GM15510 (cell line): ENCODE results near the gene DNAH11.

ENCODE experiments used
- POLR2A ChIP-seq: IDR thresholded peaks from 3 replicates; pipeline ENCODE4 v1.6.1; 2011; ENCODE audit warnings: borderline replicate concordance; ENCODE audit not compliant: insufficient read length; ENCODE audit errors: extremely low read depth

The DNAH11 gene

GRCh38 chr7:21656081-21656480 lies 113.2 kb downstream of the DNAH11 start:
- no peak for TF ChIP-seq POLR2A

GRCh38 chr7:21656796-21657195 lies 114.0 kb downstream of the DNAH11 start:
- no peak for TF ChIP-seq POLR2A

- no peak for TF ChIP-seq POLR2A
Measured at GRCh38 chr7:21670496-21670895, 127.7 kb downstream of the DNAH11 start.

GRCh38 chr7:21671859-21672258 lies 129.0 kb downstream of the DNAH11 start:
- no peak for TF ChIP-seq POLR2A

- TF ChIP-seq POLR2A, result no peak
Measured at GRCh38 chr7:21675255-21675654, 132.4 kb downstream of the DNAH11 start.

GRCh38 chr7:21690705-21691104 lies 147.9 kb downstream of the DNAH11 start:
- no peak for TF ChIP-seq POLR2A

GRCh38 chr7:21702303-21702702 lies 159.5 kb downstream of the DNAH11 start:
- no peak for TF ChIP-seq POLR2A

- TF ChIP-seq POLR2A, result no peak
Measured at GRCh38 chr7:21704359-21704758, 161.5 kb downstream of the DNAH11 start.

GRCh38 chr7:21706131-21706530 lies 163.3 kb downstream of the DNAH11 start:
- no peak for TF ChIP-seq POLR2A

GRCh38 chr7:21707566-21707965 lies 164.7 kb downstream of the DNAH11 start:
- TF ChIP-seq POLR2A, result no peak

GRCh38 chr7:21708096-21708495 lies 165.3 kb downstream of the DNAH11 start:
- TF ChIP-seq POLR2A, result no peak

- no peak for TF ChIP-seq POLR2A
Measured at GRCh38 chr7:21717323-21717722, 174.5 kb downstream of the DNAH11 start.

GRCh38 chr7:21718391-21718790 lies 175.6 kb downstream of the DNAH11 start:
- no peak for TF ChIP-seq POLR2A

GRCh38 chr7:21719846-21720245 lies 177.0 kb downstream of the DNAH11 start:
- no peak for TF ChIP-seq POLR2A

- no peak for TF ChIP-seq POLR2A
Measured at GRCh38 chr7:21722371-21722770, 179.5 kb downstream of the DNAH11 start.

- no peak for TF ChIP-seq POLR2A
Measured at GRCh38 chr7:21724562-21724961, 181.7 kb downstream of the DNAH11 start.

GRCh38 chr7:21730399-21730798 lies 187.6 kb downstream of the DNAH11 start:
- TF ChIP-seq POLR2A, result no peak
